Subcutaneous adipose tissue (tissue), 4 donors: ENCODE results near the gene SEC22C. TPM values are rescaled to one million over a fixed set of nuclear protein-coding genes. Genes with fewer than 3 reads are reported as not detected.

Source experiments
- total RNA-seq, 4 donors: library from RNA; depleted of rRNA; stranded (reverse); fragments of >200 nt; gene quantifications; one replicate each; pipeline ENCODE4 v1.1.0, GENCODE V29; 2016
- TF ChIP-seq, protein P1 (sequence below): fragments of 450-650 bp; IDR thresholded peaks from one replicate; pipeline ENCODE4 v1.5.1; 2016; ENCODE audit warnings: low read depth, mild to moderate bottlenecking, control low read depth, antibody characterized with exemption, moderate library complexity

The SEC22C gene, protein sequence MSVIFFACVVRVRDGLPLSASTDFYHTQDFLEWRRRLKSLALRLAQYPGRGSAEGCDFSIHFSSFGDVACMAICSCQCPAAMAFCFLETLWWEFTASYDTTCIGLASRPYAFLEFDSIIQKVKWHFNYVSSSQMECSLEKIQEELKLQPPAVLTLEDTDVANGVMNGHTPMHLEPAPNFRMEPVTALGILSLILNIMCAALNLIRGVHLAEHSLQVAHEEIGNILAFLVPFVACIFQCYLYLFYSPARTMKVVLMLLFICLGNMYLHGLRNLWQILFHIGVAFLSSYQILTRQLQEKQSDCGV
- total RNA-seq: 10 to 100 TPM; 45.6 to 64.3 (median 53.1) TPM

DNA sequence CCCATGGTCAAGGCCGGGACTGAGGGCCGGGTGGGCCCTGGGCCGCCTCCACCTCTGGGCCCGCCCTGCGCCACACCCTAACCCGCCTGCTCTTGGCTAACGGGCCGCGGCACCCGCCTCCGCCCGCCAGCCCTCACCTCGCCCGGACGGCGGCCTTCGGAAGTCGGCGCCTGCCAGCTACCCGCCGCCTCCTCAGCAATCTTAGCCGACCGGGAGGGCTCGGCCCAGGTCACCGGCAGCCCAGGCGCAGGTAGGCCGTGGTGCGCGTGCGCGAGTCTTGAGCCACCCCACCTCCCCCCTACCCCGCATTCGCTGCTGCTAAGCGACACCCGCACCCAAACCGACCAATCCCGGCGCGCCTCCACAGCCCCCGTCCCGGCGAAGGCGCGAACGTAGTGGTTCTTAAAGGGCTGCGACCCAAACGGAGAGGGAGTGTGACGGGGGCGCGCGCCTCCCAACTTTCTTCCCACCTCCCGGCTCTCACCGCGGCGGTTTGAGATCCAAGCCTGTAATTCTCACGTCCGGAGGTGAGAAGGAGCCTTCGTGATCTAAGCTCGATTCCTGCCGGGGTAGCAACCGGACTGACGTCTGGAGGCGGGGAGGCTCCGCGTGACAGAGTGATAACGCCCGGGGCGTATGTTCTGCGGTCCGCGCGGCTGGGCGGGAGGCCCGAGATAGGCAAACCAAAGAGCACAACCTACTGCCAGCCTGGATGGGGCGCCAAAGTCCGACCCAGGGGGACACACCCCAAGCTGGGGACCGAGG lies at the start of gene SEC22C:
SEC22C (minus strand) TSS at position 259 of the 765 bp plus-strand sequence. CDS start 12,921 bp downstream, outside the sequence.
- TF ChIP-seq, protein P1, sequence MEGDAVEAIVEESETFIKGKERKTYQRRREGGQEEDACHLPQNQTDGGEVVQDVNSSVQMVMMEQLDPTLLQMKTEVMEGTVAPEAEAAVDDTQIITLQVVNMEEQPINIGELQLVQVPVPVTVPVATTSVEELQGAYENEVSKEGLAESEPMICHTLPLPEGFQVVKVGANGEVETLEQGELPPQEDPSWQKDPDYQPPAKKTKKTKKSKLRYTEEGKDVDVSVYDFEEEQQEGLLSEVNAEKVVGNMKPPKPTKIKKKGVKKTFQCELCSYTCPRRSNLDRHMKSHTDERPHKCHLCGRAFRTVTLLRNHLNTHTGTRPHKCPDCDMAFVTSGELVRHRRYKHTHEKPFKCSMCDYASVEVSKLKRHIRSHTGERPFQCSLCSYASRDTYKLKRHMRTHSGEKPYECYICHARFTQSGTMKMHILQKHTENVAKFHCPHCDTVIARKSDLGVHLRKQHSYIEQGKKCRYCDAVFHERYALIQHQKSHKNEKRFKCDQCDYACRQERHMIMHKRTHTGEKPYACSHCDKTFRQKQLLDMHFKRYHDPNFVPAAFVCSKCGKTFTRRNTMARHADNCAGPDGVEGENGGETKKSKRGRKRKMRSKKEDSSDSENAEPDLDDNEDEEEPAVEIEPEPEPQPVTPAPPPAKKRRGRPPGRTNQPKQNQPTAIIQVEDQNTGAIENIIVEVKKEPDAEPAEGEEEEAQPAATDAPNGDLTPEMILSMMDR: no peak

DNA sequence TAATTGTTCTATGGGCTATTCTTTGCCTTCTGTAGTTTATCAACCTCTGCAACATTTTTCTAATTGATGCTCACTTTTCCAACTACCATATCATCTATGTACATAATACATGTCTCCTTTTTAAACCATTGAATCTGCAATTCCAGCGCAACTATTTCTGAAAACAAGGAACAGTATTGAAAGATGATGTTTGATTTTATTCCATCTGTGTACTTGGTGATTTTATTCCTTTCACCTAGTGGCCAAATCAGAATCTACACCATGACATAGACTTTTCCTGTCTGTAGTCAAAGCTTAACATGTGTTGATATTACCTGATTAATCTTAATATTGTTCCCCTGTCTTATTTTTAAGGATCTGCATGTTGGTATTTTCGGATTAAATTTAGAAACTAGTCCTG lies 31.7 kb upstream of the SEC22C start:
- TF ChIP-seq, protein P1: no peak

DNA sequence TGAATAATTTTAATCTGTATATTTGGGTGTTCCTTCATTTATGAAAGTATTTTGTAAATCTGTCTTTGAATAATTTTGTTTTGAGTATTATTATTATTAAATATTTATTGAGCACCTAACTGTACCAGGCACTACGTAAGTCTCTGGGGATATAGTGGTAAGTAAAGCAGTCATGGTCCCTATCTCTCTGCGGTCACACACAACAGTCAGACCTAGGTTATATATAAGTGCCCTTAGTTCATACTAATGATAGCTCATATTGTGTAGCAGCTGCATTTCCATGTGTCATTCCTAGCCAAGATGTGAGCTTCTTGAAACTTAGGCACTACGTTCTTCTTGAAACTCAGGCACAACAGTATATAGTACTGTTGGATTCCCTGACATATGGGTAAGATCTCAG lies 31.2 kb upstream of the SEC22C start:
- TF ChIP-seq, protein P1: no peak

DNA sequence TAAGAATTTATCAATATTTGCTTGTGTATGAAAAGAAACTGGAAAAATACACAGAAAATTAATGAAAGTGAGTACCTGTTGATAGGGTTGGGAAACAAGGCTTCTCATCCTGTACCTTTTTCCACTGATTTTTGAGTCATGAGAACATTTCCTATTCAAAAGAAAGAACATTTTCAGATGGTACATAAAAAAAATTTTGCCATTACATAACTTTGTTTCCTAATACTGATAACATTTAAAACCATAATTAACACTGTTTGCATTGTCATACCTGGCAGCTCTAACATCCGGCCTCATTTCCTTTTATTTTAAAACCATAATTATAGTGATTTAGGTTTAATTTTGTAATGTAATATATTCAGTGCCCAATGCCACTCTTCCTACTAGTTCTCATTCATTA lies 30.4 kb upstream of the SEC22C start:
- TF ChIP-seq, protein P1: no peak

DNA sequence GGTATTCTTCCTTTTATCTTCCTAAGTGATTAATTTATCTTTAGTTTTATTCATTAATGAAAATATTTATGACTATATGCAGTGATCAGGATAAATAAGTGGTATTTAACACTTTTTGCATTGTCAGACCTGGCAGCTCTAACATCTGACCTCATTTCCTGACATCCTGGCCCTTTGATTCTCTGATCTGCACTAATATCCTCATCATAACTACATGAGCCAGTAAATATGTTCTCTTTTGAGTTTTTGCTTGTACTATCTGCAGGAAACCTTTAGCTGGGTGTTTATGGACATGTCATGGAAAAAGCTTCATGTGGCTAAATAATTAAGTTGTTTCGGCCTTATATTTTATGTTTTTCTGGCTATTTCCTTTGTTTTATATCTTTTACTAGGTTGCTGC lies 29.2 kb upstream of the SEC22C start:
- TF ChIP-seq, protein P1: no peak

DNA sequence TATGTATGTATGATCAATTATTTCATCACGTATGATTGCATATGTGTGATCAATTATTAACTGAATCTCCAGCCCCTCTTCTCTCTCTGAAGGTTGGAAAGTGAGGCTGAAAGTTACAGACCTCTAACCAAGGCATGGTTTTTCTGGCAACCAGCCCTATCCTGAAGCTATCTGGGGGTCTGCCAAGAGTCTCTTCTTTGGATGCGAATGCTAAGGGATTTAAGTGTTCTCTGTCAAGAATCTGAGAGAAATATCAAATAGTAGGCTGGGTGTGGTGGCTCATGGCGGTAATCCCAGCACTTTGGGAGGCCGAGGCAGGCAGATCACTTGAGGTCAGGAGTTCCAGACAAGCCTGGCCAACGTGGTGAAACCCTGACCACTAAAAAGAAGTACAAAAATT lies 26.8 kb upstream of the SEC22C start:
- TF ChIP-seq, protein P1: no peak

DNA sequence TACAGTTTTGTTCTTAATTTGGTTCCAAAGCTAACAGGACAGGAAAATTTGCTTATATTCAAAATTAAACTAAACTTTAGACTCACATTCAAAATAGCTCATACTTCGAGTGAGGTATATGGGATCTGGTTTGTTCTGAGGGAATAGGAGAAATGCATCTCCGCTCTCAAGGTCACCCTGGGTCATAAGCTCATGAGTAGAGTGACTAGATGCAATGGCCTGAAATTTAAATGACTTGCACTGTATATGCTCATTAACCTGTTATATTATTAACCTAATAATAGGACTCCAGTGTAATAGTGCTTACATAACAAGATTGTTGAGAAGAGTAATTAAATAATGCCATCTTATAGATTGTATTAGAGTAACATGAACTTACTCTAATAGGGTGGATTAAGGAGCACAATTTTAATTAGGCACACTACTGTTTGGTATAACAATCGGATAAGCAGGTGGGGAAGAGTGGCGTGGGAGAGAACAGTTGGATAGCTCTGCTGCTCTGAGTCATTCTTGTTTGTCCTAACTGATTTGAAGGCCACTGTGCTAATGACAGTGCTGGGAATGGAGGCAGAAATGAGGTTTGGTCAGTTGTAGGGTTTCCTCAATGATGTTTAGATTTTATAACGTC lies 23.9 kb upstream of the SEC22C start:
- TF ChIP-seq, protein P1: no peak
